GM12864 (cell line): Measurements from ENCODE around the gene ELK3.

Experiments used
- DNase-seq: peaks from one replicate; pipeline ENCODE4 v3.0.0-alpha.2; 2011; ENCODE audit warnings: low read depth
- H3K4me3 ChIP-seq: 2 replicates; pipeline ENCODE4 v1.5.1; 2011; ENCODE audit warnings: mild to moderate bottlenecking, low read depth, low read length, control low read depth
- TF ChIP-seq, protein P1 (sequence below): IDR thresholded peaks from 2 replicates; pipeline ENCODE4 v1.5.1; 2011; ENCODE audit warnings: low read depth, mild to moderate bottlenecking, moderate library complexity, low read length, control low read depth, inconsistent platforms; ENCODE audit errors: missing control alignments

ELK3 gene

DNA sequence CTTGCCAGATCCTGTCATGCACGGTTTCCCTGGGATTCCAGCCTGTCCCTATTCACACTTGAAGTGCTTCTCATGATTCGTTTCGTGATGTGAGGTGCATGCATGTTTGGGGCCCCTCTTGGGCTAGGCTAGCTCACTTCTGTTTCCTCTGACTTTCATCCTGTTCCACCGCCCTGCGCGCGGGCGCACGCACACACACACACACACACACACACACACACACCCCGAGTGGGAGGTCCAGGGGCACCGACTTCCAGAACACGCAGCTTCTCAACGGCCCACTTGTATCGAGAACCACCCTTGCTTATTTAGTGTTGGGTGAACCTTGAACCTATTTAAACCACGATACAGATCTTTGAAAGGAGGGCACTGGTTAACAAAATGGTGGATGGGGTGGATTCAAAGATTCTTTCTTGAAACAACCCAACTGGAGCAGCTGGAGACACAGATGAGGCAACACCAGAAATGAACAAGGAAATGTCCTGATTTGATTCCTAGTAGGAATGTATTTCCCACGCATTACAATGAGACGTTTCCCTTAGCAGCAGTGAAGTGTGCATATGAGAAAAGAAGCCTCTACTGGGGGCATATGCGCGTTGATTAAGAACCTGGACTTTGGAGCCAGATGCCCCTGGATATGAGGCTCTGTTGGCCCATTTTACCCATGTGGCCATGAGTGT lies 16.3 kb downstream of the ELK3 start:
- TF ChIP-seq, protein P1, sequence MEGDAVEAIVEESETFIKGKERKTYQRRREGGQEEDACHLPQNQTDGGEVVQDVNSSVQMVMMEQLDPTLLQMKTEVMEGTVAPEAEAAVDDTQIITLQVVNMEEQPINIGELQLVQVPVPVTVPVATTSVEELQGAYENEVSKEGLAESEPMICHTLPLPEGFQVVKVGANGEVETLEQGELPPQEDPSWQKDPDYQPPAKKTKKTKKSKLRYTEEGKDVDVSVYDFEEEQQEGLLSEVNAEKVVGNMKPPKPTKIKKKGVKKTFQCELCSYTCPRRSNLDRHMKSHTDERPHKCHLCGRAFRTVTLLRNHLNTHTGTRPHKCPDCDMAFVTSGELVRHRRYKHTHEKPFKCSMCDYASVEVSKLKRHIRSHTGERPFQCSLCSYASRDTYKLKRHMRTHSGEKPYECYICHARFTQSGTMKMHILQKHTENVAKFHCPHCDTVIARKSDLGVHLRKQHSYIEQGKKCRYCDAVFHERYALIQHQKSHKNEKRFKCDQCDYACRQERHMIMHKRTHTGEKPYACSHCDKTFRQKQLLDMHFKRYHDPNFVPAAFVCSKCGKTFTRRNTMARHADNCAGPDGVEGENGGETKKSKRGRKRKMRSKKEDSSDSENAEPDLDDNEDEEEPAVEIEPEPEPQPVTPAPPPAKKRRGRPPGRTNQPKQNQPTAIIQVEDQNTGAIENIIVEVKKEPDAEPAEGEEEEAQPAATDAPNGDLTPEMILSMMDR: no peak
- DNase-seq: no peak
- H3K4me3 ChIP-seq: no peak overlapping the region; the same call in 1 of the 2 replicates

GRCh38 chr12:96211988-96212387 lies 17.8 kb downstream of the ELK3 start:
- H3K4me3 ChIP-seq: no peak overlapping the region
- no peak for DNase-seq

DNA sequence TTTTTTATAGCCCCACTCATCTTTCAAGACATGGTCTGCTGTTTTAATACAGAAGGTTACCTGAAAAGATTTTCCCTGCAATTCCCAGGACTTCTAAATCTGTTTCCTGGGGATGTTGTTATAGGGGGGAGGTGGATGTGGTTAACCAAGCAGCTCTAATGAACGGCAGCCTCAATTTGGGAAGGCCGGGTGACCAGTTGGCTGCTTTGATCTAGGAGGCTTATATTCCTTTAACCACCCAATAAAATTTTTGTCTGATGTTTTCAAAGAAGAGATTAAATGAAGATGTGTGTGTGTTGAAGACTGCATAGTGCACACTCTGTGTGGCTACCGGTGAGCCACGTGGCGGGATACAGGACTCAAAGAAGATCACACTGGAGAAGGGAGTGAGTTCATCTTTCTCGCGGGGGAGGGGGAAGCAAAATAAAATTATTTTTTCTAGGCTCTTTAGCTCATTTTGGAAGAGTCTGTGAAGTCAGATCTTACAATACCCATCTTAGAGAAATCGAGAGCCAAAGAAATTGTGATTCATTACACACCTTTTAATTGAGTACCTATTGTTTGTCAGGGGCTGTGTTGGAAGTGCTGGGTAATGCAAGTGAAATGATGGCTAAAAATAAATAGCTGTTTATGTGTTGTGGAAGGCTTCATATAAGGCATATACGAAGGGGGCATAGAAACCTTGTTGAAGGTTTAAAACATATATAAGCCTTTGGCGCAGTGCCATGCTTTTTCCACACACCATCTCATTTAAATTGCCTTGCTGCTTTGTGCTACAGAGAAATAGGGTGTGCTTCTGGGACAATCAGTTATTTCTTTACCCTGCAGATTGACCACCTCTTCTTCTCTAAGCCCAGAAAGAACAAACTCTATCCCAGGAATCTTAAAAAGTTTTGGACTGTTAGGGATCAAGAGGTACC lies 18.5 kb downstream of the ELK3 start:
- H3K4me3 ChIP-seq: no peak overlapping the region
- TF ChIP-seq, protein P1: no peak
- DNase-seq: no peak

More at GRCh38 chr12:96211988-96212387, 17.8 kb downstream of the ELK3 start:
- TF ChIP-seq, protein P1: no peak

DNA sequence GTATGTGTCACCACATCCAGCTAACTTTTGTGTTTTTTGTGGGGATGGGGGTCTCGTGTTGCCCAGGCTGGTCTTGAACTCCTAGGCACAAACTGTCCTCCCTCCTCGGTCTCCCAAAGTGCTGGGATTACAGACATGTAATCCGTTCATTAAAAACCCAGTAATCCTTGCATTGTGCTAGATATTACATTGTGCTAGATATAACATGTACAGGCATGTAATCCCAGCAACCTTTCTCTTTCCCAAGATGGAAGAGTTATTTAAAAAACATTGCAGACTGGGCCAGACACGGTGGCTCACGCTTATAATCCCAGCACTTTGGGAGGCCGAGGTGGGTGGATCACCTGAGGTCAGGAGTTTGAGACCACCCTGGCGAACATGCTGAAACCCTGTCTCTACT lies 19.7 kb downstream of the ELK3 start:
- TF ChIP-seq, protein P1: no peak
- DNase-seq: no peak
- H3K4me3 ChIP-seq: no peak overlapping the region

DNA sequence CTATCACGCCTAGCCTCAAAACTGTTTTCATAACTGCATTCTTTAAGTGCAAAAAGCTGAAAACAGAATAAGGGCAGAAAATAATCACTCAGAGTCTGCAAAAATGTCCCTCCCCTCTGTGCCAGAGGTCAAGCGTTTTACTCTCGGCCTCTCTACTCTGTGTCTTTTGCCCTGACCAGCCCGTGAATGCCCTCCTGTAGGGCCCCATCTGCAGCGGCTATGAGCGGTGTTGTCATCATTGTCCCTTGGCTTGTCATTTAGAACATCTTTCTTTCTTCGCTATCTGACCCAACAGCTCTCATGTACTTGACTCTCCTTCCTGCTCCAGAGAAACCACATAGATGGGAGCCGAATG lies 21.7 kb downstream of the ELK3 start:
- TF ChIP-seq, protein P1: no peak
- H3K4me3 ChIP-seq: no peak overlapping the region
- DNase-seq: no peak

GRCh38 chr12:96218989-96219678 lies 25.0 kb downstream of the ELK3 start:
- TF ChIP-seq, protein P1: no peak
- no peak for DNase-seq
- H3K4me3 ChIP-seq: no peak overlapping the region
